GM19043 (cell line): ENCODE measurements around the gene PPM1J.

Experiments used
- ATAC-seq: cut with Tn5 transposase; IDR thresholded peaks from one replicate; pipeline ENCODE4 v1.9.1; 2021; ENCODE audit warnings: low read depth; ENCODE audit not compliant: unreplicated experiment

The PPM1J gene

GRCh38 chr1:112689842-112690237 lies 25.3 kb downstream of the PPM1J start:
- no peak for ATAC-seq

DNA sequence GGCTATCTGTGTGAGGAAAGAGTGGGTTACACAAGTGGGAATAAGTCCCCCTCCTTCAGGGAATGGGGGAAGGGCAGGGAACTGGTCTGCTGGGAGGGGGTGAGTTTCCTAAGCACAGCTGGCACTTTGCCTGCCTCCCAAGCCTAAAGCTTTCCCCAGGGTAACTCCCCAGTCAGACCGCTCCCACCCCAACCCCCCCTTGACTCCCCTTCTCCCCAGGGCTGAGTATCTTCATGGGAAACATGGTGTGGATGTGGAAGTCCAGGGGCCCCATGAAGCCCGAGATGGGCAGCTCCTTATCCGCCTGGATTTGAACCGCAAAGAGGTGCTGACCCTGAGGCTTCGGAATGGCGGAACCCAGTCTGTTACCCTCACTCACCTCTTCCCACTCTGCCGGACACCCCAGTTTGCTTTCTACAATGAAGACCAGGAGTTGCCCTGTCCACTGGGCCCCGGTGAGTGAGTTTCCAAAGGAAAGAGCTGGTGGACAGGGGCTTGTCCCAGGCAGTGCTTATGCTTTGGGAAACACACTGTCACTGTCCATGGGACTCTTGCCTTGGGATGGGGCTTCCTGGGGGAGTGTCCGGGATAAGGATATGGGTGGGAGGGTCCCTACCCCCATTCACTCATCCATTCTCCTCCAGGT lies 25.8 kb downstream of the PPM1J start:
- ATAC-seq: no peak

- no peak for ATAC-seq
Measured at GRCh38 chr1:112688781-112689193, 26.3 kb downstream of the PPM1J start.

DNA sequence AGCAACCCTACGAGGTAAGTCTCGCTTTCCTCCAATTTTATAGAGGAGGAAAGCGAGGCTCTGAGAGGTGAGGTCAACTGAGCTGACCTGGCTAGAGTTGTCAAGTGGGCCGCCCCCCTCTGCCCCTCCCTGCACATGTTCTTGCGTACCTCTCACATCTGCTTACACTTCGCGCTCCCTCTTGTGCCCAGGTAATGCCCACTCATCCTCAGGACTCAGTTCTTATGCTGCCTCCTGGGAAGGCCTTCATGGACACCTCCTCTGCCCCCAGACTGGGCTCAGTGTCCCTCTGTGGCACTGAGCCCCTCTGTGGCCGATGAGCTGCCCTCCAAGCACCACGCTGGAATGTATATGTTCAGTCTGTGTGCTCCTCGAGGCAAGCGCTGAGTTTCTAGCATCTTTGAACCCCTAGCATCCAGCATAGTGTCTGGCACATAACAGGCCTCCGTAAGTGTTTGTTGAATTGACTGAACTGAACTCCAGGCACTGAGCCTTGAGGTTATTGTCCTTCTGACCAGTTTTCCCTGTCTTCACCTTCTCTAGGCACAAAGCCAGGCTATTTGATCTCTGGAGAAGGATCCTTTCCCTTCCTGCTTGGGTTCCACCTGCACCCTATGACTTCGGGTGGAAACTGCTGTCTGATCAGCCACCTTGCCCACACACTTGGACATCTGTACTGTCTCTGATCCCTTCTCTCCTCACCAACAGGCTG lies 27.2 kb downstream of the PPM1J start:
- no peak for ATAC-seq

DNA sequence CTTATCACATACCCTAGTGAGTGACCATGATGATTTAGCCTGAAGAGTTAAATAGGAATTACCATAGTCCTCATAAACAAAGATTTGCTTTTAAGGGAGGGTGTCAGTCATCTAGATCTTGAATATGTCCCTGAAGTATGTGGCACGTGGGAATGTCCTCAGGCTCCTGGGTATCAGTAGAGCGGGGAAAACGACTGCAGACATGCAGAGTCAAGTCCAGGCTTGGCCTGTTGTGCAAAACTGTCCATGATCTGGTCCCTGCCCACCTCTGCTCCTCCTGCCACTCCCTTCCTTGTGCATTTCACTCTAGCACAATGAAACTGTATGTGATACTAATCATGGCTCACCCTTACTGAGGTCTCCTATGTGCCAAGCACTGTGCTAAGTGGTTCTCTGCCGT lies 27.8 kb downstream of the PPM1J start:
- ATAC-seq: no peak

DNA sequence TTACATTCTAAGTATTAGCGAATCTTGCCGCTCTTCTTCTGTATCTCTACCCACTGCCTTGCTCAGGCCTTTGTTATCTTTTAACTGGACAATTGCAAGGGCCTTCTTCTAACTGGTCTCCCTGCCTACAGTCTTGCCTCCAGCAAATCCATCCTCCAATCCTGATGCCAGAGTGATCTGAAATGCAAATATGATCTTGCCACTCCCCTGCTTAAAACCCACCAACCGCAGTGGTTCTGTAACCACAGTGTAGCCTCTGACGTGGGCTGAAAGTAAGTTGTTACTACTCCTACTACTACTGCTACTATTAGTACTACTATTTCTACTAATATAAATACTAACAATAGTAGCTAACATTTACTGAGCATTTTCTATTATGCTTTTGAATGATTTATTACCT lies 28.3 kb downstream of the PPM1J start:
- no peak for ATAC-seq

GRCh38 chr1:112686417-112686816 lies 28.7 kb downstream of the PPM1J start:
- no peak for ATAC-seq

- ATAC-seq: no peak
Measured at GRCh38 chr1:112685913-112686312, 29.2 kb downstream of the PPM1J start.

DNA sequence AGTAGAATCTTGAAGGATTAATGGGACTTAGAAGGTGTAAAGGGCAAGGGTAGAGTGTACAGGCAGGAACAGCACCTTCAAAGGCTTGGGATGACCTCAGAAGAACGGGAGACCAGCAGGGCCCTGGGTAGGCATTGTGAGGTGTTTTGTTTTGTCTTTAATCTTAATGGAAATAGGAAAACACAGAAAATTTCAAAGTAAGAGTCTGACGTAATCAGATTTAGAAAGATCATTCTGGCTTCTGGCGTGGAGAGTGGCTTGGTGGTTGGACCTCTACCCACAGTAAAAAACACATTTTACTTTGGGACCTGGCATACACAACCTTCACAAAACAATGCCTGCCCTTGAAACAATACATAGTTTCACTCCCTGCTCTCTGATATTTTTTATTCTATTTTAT lies 36.5 kb downstream of the PPM1J start:
- ATAC-seq: no peak

GRCh38 chr1:112677501-112677900 lies 37.6 kb downstream of the PPM1J start:
- ATAC-seq: no peak

GRCh38 chr1:112676543-112676942 lies 38.6 kb downstream of the PPM1J start:
- no peak for ATAC-seq

DNA sequence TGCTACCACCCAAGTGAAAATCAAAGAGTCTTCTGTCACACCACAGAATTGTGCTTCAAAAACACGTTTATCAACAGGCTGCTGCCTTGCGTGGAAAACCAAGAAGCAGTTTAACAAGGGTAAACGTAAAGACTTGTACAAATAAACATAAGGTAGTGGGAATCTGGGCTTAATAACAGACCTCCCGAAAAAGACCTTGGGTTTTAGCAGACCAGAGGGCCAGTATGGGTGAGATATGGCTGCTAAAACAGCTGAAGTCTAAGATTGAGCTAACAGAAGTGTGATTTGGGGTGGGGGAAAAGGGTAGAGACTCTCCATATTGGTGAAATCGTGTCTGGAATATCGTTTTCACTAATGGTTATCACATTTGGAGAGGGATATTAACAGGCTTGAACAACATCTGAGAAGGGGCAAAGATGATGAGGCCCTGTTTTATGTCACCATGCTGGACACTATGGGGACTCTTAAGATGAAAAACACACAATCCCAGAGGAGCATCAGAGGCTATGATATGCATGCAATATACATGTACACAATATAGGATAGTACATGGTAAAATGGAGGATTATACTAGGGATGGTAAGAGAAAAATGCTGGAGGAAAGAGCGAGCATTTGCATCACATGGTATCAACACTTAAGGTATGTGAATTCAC lies 39.3 kb downstream of the PPM1J start:
- ATAC-seq: no peak

GRCh38 chr1:112674986-112675727 lies 40.0 kb downstream of the PPM1J start:
- peak; percentile 44 for ATAC-seq

DNA sequence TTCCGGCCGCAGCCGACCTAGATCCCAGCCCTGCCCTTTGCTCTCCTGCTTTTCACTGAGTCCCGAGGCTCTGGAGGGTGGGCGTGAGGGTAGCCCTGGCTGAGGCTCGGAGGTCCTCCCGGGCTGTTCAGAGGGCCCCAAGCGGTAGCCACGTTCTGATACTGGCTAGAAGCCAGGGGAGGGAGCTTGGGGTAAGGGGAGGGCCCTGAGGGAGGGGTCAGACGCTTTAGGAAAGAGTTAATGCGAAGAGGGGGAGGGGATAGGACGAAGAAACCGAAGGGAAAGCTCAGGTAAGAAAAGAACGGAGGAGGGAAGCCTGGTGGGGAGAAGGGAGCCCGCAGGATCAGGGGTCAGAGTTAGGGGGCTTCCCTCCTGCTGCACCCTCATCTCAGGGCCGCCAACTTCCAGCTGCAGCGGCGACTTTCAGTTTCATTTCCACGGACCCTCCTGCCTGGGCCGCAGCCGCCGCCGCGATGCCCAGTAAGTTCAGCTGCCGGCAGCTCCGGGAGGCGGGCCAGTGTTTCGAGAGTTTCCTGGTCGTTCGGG lies 40.6 kb downstream of the PPM1J start, which contains the start of gene MOV10:
TSS of gene MOV10 (plus strand) at position 220 of the 546 bp plus-strand sequence. CDS start at position 474, 254 bp downstream.
- ATAC-seq: peak; percentile 54

GRCh38 chr1:112673592-112674439 lies 41.3 kb downstream of the PPM1J start:
- no peak for ATAC-seq

DNA sequence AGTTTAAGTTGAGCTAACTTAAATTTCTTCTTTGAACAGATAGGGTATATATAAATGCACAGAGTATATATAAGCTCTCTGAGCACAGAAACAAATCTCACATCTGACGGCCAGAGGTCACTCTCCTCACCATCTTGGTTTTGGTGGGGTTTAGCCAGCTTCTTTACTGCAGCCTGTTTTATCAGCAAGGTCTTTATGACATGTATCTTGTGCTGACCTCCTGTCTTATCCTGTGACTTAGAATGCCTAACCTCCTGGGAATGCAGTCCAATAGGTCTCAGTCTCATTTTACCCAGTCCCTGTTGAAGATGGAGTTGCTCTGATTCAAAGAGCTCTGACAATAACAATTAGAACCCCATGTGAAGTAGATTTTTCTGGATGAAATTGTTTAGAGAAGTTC lies 42.3 kb downstream of the PPM1J start:
- no peak for ATAC-seq

DNA sequence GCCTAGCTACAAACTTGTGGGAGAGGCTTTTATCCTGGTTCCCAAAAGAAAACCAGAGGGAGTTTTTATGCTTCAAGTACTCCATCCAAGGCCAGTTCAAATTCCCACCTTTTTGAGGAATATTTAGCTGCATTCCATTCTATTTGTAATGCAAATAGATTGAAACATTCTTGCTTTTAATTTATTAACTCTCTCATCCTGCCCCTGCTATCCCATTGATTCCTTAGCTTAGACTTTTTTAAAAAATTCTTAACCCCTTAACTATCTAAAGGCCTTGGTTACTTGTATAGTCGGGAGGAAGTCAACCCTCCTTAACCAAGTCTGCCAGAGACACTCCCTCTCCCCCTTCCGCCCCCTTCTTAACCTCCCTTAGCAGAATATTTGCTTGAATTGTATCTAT lies 43.1 kb downstream of the PPM1J start:
- no peak for ATAC-seq

DNA sequence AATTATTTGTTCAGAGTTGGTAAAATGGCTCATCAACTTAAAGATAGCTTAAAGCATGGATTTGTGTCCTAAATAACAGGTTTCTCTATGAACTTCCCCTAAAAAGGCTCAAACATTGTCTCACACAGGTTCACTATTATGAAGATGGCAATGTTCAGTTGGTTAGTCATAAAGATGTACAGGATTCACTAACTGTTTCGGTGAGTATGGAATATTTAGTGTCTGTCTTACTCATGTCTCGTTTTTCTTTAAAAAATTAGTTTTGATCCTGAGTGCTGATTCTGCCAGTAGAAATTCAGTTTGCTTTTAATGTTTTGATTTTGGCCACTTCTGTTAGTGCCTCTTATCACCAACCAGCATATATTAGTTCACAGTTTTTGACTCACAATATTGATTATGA lies 48.2 kb downstream of the PPM1J start:
- no peak for ATAC-seq

GRCh38 chr1:112665857-112666256 lies 49.3 kb downstream of the PPM1J start:
- ATAC-seq: no peak
